CD4-positive, alpha-beta T cell treated with Interleukin-15 for 1 hour (primary cell): ENCODE measurements around the gene PPP4C.

Experiments used
- DNase-seq: peaks from one replicate; pipeline ENCODE4 v3.0.0-alpha.2; 2020

PPP4C gene

DNA sequence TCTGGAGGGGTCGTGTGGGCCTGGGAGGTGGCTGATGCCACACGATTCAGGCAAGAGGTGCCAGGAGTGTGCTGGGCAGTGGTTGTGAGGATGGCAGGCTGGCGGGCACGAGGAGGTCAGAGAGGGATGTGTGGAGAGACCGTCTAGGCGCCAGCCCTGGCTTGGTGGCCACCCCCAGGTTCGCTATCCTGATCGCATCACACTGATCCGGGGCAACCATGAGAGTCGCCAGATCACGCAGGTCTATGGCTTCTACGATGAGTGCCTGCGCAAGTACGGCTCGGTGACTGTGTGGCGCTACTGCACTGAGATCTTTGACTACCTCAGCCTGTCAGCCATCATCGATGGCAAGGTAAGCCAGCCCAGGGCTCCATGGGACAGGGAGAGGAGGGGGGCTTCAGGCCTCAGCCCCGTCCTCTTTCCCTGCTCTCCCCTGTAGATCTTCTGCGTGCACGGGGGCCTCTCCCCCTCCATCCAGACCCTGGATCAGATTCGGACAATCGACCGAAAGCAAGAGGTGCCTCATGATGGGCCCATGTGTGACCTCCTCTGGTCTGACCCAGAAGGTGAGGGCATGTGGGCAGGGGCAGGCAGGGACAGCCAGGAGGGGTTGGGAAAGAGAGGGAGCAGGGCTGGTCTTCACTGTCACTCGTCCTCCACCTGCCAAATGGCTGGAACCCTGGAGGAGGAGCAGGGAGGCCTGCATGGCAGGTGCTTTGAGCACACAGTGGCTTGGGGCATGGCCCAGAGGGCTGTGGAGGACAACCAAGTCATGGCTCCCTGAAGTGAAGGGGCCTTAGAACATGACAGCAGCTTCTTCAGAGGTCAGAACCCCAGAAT, 7.6 kb downstream of the PPP4C start:
- DNase-seq = no peak

DNA sequence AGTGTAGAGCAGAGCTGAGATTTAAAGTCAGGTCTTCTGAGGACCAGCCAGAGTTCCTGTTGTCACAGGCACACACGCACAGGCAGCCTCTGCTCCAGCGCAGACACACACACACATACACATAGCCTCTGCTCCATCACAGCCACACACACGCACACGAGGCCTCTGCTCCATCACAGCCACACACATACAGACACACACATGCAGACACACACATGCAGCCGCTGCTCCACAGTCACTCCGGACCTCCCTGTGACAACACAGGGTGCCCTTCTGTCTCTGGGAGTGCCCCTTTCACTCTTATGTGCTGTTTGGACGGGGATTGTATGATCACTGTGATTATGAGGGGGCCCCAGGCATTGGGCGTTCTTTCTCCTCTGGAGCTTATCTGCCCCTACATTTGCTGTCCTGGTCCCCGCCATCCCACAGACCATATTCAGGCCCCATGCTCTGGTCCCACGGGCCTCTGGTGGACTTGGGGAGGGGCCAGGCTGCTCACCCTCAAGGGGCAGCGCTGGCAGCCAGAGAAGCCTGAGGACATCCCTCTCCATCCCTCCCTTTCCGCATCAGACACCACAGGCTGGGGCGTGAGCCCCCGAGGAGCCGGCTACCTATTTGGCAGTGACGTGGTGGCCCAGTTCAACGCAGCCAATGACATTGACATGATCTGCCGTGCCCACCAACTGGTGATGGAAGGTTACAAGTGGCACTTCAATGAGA, 8.5 kb downstream of the PPP4C start:
- DNase-seq = no peak

DNA sequence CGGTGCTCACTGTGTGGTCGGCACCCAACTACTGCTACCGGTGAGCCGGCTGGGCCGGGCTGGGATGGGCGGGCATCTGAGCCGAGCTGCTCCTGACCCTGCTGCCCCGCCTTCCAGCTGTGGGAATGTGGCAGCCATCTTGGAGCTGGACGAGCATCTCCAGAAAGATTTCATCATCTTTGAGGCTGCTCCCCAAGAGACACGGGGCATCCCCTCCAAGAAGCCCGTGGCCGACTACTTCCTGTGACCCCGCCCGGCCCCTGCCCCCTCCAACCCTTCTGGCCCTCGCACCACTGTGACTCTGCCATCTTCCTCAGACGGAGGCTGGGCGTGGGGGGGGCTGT, 9.0 kb downstream of the PPP4C start:
- no peak for DNase-seq

DNA sequence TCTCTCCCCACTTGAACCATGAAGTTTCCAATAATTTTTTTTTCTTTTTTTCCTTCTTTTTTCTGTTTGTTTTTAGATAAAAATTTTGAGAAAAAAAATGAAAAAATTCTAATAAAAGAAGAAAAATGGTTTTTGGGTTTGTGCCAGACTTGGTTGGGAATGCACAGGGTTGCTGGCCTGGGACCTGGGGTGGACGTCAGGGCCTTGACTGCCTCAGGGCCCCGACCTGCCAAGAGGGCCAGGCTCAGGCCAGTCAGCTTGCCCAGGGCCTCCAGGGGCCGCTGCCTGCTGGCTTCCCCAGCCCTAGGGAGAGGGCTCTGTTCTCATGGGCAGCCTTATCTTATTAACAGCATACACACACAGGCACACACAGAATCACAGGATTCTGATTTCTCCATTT, 9.5 kb downstream of the PPP4C start:
- no peak for DNase-seq

DNA sequence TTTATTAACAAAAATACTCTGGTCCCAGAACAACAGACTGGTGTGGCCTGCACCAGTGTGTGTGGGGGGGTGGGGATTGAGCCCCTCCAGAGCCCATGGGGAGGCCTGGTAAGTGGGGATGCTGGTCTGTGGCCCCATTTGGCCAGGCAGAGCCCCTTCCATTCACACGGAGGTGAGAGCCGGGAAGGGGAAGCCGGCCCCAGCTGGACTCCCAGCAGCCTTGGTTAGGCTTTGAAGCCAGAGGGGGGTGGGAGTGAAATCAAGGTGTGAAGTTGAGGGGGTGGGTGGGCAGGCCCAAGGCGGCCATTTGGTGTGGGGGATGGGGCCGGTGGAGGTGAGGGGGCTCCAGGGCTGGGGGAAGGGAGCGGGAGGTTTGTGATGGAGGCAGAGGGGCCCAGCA, 10.0 kb downstream of the PPP4C start:
- DNase-seq = no peak

DNA sequence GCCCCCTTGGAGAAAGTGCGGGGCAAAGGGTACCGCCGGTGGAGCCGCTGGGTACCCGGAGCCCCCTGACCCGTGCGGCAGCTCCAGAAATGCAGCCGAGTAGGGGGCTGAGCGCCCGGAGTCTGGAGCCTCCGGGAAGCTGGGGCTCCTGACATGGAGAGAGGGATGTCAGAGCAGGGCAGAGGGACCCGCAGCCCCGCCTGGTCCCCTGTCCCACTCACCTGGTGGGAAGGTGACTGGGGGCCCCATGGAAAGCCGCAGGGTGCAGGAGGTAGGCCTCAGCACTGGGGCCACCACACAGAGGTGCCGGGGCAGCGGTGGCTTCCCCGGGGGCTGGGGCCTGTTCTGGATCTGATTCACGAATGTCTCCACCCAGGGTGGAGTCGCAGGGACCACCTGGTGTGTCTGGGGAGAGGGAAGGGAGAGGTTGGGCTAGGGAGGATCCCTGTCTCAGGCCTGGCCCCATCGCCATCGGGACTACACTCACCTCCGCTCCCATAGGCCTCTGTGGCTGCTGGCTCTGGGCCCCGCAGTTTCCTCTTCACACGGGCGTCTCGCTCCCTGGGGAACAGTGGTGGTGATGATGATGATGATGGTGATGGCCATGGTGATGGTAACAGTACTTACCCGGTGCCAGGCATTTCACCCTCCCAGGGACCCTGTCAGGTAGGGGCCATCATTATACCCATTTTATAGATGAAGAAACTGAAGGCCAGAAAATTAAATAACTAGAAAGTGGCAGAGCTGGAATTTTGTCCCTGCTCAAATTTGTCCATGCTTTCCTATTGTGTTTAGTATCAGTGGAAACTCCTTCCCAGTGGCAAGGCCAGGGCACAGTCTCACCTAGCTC, 10.7 kb downstream of the PPP4C start:
- DNase-seq = no peak

DNA sequence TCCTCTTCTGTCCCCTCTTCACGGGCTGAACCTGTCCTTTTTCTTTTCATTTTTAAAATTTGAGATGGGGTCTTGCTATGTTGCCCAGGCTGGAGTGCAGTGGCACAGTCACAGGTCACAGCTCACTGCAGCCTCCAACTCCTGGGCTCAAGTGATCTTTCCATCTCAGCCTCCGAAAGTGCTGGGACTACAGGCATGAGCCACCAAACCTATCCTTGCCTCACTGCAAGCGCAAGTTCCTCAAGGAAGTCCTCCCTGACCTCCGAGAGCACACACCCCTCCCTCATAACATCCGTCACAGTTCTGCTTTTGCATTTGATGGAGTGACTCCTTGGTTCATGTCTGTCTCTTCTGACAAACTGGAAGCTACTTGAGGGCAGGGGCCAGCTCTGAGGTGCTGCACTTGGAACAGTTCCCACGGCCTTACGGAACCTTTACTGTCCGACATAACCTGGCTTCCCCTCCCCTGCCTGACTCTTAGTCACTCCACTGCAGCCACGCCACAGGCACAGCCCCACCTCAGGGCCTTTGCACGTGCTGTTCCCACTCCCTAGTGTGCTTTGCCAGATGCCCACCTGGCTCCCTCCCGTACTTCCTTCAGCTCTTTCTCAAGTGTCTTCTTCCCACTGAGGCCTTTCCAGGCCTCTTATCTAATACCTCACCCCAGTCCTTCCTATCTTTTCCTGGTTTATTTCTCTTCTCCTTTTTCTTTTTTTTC, 11.5 kb downstream of the PPP4C start:
- DNase-seq = peak; percentile 70

DNA sequence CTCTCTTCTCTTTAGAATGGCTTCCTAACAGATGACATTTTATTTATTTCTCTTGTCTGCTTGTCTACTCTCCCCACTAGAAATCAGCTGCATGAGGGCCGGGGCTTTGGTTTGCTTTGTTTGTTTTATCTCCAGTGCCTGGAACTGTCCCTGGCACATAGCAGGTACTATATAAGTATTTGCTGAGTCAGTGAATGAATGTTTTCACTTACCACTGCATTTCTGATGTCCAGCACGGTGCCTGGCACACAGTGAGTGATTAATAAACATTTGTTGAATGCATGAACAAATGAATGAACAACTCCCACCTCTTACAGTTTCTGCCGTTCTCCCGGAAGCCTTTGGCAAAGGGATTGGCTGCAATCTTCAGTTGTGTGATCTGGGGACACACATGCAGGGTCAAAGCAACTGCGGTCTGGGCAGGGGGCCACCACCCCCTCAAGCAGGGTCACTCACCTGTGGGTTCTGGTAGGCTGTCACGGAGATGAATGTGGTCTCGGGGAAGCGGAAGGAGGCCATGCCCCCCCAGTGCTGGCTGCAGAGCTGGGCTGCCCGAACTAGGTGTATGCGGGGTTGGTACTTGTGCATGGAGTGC, 12.5 kb downstream of the PPP4C start:
- DNase-seq = no peak

DNA sequence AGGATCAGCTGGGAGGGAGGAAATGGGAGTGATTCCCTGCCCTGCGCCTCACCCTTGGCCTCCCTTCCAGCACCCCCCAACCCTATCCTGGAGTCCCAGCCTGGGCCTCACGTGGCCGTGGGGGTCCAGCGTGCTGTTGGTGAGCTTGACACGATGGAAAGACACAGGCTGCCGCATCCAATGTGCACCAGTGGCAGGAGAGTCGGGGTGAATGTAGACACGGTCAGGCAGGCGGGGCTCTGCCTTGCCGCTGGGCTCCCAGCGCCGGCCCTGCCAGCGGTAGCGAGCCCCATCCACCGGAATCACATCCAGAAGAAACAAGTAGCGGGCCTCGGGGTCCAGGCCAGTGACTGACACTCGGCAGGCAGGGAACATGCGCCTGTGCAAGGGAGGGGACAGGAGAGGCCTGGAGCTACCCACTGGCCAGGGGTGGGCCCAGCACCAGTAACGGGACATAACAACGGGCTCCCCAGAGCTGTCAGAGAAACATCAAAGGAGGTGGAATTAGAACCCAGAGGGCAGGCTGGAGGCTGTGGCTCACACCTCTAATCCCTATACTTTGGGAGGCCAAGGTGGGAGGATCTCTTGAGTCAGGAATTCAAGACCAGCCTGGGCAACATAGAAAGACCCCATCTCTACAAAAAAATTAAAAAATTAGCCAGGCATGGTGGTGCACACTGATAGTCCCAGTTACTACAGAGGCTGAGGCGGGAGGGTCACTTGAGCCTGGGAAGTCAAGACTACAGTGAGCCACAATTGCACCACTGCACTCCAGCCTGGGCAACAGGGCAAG, 13.2 kb downstream of the PPP4C start:
- DNase-seq = no peak

DNA sequence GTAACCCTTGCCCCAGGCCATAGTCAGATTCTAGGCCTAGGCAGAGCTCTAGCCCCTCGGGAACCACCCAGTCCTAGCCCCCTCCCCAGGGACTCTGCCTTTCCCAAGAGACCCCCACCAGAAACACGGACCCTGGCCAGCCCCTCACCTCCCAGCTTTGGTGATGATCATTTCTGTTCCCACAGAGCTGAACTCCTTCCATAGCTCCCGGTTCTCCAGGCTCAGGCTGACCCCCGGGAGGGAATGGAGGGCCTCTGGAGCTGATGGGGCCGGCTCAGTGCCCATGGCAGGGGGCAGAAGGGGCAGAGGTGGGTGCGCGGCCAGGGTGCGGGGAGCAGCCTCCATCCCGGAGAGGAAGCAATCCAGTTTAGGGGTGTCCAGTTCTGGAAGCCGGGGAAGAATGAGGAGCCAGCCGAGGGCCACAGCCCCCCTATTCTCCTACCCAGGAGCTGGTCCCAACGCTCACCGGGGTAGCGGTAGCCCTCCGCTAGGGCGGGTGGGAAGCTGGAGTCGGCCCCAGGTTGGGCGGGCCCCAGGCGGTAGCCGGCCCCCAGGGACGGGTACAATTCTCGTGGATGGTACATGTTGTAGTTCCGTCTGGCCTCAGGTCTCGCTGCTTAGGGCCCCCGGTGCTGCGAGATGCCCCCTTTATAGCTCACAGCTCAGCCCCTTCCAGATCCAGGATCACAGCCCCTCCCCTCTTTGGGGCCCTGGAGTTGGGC, 15.0 kb downstream of the PPP4C start:
- DNase-seq = no peak

DNA sequence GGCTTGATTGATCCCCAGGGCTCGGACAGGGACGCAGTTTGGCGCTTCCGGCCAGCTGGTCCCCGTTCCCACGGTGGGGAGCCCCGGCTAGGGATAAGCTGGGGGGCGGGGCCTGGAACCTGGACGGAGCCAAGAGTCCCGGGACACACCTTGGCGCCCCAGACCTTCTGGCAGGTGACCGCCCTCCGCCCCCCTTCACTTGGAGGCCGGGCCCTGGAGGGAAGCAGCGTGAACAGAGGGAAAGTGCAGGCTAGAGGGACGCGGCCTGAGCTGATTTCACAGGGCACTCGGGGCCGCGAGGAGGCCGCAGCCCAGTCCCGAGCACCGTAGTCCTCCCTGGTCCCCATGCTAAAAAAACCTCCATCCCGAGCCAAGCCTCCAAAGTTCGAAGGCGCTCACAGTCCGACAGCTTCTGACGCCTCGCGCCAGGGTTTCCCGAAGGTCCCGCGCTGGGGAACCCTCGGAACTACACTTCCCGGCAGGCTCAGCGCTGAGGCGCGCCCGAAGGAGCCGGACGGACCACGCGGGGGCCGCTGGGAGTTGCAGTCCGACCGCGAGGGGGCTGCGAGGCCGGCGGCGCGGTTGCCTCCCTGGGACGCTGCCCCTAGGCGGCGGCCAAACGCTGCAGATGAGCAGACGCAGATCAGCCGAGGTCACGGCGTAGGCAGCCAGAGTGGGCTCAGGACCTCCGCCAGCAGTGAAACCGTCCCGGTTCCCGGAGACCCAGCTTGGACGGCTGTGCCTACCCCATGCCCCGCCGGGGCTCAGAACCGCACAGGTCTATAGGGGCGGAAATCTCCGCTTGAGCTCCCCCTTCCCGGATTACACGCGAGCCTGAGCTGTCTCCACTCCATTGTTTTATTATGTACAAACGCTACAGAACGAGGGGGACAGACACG, 15.9 kb downstream of the PPP4C start, which contains the start of gene TBX6:
TSS of gene TBX6 (minus strand) at position 451 of the 899 bp plus-strand sequence. CDS start 731 bp downstream, outside the sequence.
- DNase-seq = peak; percentile 92

DNA sequence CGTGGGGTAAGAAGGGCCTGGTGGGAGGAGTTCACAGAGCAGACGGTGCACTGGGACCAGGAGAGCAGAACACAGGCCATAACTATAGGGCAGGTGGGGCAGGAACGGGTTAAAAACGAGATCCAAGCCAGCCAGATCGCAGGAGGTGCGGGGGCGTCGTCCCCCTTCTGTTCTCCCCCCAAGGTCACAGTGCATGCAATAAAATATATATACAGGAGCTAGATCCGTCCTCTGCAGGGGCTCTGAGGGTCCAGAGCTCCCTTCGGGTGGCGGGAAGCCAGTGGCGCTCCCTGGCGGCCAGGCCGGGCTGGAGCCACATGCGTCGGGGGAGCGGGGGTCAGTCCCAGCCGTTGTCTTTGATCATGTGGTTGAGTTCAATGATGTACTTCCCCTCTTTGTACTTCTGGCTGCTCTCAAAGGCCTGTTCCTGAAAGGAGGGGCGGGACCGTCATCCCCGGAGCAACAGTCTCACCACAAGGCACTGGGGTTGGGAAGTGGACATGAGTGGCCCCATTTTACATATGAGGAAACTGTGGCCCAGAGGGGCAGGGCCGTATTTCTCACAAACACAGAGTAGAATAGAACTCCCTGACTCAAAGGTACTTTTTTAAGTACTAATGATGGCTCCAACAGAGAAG, 16.7 kb downstream of the PPP4C start:
- peak; percentile 91 for DNase-seq

DNA sequence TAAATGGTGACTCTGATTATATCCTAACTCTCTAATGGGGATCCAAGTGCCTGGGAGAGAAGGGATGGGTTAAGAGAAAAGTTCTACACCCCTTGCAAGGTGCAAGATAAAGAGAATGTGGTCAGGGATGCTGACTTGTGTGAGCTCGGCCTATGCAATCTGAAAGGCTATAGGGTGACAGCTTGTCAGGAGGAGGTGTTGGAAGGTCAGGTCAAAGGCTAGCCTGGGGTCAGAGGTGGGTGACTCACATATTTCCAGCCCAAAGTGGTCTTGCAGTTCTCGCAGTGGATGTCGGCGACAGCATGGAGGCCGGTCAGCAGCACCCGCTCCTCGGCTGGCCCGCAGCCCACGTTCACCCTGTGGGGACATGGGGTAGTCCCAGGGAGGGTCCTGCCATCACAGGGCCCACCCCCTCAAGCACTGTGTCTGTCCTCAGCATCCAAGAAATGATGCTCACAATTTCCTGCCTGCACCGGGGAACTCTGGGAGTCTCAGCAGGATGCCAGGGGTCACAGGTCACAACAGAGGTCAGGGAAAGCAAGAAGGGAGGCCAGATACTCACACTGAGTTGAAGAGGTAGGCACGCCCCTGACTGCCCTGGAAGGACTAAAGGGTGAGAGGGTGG, 18.9 kb downstream of the PPP4C start:
- no peak for DNase-seq

DNA sequence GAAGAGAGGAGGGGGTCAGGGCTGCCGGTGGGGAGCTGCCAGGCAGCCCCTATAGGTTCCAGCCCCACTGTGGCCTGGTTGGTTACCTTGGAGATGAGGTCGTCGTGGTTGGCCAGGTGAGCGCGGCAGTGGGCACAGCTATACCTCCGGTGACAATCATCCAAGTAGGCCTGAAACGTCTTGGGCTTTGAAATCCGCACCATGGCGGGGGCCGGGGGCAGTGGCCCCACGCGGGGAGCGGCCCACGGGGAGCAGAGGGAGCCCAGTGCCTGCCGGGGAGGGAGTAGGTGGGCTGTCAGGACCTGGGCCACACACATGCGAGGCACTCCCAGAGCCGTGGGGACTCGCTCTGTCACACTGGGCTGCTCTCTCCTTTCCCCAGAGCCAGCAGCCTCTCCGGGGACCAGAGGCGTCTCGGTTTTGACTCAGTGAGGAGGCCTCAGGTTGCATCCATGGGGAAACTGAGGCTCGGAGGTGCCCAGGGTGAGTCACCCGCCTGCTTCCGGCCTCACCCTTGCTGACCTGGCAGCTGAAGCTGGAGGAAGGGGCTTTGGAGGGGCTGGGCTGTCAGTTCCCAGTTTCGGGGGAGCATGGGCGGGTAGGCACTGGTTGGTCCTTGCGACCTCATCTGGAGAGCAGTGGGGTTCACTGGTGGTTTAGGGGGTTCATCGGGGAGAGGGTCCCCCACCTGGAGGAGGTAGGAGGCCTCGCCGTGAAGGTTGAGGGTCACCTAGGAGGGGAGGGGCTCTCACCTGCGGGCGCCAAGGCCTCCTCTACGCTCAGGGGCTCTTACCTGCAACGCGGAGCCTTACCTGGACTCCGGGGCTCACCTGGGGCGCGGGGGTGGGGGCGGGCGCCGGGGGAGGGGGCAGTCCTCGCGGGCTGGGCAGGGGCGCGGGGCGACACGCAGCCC, 19.6 kb downstream of the PPP4C start:
- DNase-seq = no peak

DNA sequence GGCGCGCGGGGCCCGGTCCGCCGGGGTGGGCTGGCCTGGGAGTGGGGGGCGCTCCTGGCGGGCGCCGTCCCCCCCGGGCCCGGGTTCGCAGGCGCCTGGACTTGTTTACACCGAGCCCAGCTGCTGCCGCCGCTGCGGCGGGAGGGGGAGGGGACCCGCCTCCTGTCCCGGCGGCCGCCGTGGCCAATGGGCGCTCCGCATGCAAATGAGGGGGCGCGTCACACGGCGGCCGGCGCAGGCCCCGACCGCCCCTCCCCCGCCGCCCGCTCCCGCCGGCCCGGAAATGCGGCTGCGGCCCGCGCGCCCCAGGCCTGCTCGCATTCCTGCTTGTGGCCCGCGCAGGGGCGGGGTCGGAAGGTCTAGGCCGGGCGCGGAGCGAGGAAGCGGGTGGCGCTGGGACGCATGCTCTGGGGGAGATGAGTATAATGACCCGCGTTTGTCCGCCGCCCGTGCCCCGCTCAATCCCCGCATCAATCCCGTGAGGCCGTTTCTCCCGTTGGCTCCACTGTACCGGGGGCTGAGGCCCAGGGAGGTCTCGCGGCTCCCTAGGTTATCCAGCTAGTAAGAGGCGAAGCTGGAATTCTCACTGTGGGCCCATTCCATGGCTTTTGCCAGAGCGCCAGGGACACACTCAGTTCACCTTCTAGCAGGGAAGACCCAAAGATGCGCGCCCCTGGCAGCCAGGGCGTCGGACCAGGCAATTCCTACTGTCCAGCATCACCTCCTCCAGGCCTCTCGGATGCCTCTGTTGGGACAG, 20.5 kb downstream of the PPP4C start, which contains the start of gene YPEL3:
TSS of gene YPEL3 (minus strand) at position 109 of the 757 bp plus-strand sequence. CDS start 731 bp downstream, outside the sequence.
- peak; percentile 92 for DNase-seq

DNA sequence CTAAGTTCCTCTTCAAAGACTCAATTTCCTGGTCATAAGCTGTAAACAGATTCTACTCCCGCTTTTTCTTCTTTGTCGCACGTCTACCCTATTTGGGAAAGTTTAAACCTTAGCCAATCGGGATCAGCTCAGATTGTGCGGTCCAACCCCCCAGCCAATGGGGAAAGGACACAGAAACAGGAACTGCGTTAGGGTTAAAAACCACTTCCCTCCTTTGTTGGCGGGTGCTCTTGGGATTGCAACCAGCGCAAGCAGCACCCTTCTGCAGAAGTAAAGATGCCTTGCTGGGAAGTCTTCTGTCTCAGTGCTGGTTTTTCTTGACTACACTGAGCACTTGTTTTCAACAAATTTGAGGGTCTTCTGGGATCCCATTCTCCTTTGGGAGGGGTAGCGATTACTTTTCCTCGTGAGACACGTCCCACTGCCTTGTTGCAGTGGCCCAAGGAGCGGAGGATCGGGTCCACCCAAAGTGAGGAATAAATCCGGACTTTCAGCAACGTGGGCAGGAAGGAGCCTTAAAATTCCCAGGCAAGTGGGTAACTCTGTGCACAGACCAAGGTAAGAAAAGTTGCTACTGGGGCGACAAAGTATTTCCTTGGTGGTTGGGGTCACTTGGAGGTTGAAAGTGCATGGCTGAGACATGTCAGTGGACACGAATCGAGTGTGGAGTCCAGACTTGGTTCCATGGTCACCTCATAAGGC, 21.2 kb downstream of the PPP4C start:
- peak; percentile 45 for DNase-seq
